Erythroblast (primary cell): ENCODE measurements around the gene ASMT.

ENCODE experiments used
- GATA1 ChIP-seq: IDR thresholded peaks from 2 replicates; pipeline ENCODE4 v1.6.1; 2011; ENCODE audit warnings: low read depth, mild to moderate bottlenecking, control low read depth, low read length, moderate library complexity
- POLR2A ChIP-seq: IDR thresholded peaks from 2 replicates; pipeline ENCODE4 v1.6.1; 2011; ENCODE audit warnings: mild to moderate bottlenecking, low read length

DNA sequence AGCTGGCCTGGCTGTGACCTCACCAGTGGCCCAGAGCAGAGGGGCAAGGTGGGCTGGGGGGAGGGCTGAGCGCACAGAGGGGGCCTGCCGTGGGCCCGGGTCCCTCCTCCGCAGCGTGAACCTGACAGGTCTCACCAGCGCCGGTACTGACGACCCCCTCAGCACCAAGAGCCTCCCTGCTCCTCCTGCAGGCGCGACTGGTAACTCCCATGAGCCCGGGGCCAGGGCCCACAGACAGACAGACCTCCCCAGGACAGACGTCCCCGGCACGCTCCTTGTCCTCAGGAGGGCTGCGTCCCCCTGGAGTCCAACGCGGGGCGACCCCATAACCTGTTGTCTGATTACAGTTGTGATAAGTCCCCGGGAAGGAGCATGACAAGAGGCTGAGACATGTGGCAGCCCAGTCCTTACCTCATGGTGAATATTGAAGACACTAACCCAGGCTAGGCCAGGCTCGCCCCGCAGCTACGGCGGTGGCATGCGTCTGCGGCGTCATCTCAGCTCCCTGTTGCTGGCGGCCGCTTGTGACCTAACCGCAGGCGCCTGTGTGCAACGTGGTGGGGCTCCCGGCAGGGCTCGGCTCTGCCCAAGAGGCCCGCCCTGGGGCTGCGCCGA, 15.0 kb upstream of the ASMT start:
- TF ChIP-seq POLR2A, result no peak
- no peak for TF ChIP-seq GATA1
